Tibial nerve (tissue), 3 donors: Measurements from ENCODE around the gene PPFIBP2.

Source experiments
- CTCF ChIP-seq, 5 experiments: fragments of 200-600 bp in 3 of 5; fragments of 450-650 bp in 2 of 5; sonication (generic) in 3 of 5; IDR thresholded peaks; one replicate each; pipeline ENCODE4 v1.5.1; 2016 to 2019; ENCODE audit warnings: antibody characterized with exemption in 5 of 5, mild to moderate bottlenecking in 3 of 5, moderate library complexity in 2 of 5
- POLR2A ChIP-seq, 2 donors: fragments of 450-650 bp; IDR thresholded peaks; one replicate each; pipeline ENCODE4 v1.6.1; 2017; ENCODE audit warnings: antibody characterized with exemption in 2 of 2, mild to moderate bottlenecking in 2 of 2, moderate library complexity in 2 of 2

DNA sequence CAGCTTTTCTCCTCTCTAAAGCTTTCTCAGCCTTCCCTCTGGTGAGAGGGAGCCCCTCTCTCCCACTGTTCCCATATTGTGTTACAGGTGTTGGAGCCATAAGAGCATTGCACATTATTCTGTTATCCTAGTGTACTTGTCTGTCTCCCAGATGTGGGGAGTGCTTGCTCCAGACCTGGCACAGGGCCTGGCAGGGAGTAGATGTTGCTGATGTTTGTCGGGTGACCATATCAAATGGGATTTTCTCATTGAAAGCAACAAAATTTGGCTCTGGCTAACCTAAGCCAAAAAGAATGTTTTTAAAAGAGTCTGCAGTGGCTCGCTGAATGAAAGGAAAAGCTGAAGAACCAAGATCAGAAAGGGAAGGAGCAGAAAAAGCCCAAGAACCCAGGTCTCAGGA is 118.4 kb downstream of the PPFIBP2 start:
- TF ChIP-seq POLR2A (IDR thresholded peaks at IDR 0.05) (no peak), CTCF (IDR thresholded peaks at IDR 0.05) (no peak)
